Tibial nerve (tissue), 4 donors: ENCODE data around the gene HGFAC.

Source experiments
- EP300 ChIP-seq, 2 donors: sonication (generic); formaldehyde crosslinking; IDR thresholded peaks; one replicate each; pipeline ENCODE4 v1.6.1; 2017; ENCODE audit warnings: antibody characterized with exemption in 2 of 2, mild to moderate bottlenecking in 1 of 2
- POLR2A ChIP-seq, 2 donors: fragments of 450-650 bp; IDR thresholded peaks; one replicate each; pipeline ENCODE4 v1.6.1; 2017; ENCODE audit warnings: antibody characterized with exemption in 2 of 2, mild to moderate bottlenecking in 2 of 2, moderate library complexity in 2 of 2
- TF ChIP-seq, protein P1 (sequence below), 5 experiments: fragments of 200-600 bp in 3 of 5; fragments of 450-650 bp in 2 of 5; sonication (generic) in 3 of 5; IDR thresholded peaks; one replicate each; pipeline ENCODE4 v1.5.1; 2016 to 2019; ENCODE audit warnings: antibody characterized with exemption in 5 of 5, mild to moderate bottlenecking in 3 of 5, moderate library complexity in 2 of 5

DNA sequence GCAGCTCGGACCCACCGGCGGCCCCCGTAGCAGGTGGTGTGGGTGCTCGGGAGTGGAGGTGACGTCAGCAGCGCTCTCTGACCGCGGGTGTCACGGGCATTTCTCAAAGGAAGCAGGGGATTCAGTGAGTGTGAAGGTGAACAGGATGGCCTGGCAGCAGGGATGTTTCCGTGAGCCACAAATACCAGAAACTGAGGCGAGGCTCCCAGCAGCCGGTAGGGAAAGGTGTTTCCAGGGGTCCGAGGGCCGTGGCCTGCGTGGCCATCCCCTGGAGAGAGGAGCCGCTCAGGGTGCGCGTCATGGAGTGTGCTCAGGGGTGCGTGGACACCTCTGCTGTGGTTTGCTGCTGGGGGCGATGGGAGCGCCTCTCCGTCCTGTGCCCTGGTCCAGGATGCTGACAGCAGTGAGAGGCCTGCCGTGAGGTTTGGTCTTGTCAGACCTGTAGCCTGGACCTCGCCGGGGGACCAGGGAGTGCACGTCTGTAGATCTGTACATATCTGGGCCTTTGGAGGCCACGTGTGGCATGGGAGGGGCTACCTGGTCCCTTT, 10.2 kb upstream of the HGFAC start:
- TF ChIP-seq, protein P1, sequence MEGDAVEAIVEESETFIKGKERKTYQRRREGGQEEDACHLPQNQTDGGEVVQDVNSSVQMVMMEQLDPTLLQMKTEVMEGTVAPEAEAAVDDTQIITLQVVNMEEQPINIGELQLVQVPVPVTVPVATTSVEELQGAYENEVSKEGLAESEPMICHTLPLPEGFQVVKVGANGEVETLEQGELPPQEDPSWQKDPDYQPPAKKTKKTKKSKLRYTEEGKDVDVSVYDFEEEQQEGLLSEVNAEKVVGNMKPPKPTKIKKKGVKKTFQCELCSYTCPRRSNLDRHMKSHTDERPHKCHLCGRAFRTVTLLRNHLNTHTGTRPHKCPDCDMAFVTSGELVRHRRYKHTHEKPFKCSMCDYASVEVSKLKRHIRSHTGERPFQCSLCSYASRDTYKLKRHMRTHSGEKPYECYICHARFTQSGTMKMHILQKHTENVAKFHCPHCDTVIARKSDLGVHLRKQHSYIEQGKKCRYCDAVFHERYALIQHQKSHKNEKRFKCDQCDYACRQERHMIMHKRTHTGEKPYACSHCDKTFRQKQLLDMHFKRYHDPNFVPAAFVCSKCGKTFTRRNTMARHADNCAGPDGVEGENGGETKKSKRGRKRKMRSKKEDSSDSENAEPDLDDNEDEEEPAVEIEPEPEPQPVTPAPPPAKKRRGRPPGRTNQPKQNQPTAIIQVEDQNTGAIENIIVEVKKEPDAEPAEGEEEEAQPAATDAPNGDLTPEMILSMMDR (IDR thresholded peaks at IDR 0.05) = no peak
- TF ChIP-seq POLR2A (IDR thresholded peaks at IDR 0.05) (no peak), EP300 (IDR thresholded peaks at IDR 0.05) (no peak)
